Right hindlimb (tissue), 1 donor: ENCODE results near the gene L3MBTL2.

Source experiments
- DNase-seq: peaks from one replicate; pipeline ENCODE4 v3.0.0-alpha.2; 2018

The L3MBTL2 gene

GRCh38 chr22:41280065-41280464 is 75.0 kb downstream of the L3MBTL2 start:
- DNase-seq: no peak

- DNase-seq: no peak
Measured at GRCh38 chr22:41280854-41281253, 75.7 kb downstream of the L3MBTL2 start.
